NT2/D1 (cell line): ENCODE measurements around the gene CPSF3.

Experiments
- SUZ12 ChIP-seq: IDR thresholded peaks from 2 replicates; pipeline ENCODE4 v1.6.1; 2011; ENCODE audit not compliant: insufficient read length, insufficient read depth; ENCODE audit errors: extremely low read depth
- ZNF274 ChIP-seq: IDR thresholded peaks from 2 replicates; pipeline ENCODE4 v1.6.1; 2011; ENCODE audit warnings: mild to moderate bottlenecking, low read depth, low read length

DNA sequence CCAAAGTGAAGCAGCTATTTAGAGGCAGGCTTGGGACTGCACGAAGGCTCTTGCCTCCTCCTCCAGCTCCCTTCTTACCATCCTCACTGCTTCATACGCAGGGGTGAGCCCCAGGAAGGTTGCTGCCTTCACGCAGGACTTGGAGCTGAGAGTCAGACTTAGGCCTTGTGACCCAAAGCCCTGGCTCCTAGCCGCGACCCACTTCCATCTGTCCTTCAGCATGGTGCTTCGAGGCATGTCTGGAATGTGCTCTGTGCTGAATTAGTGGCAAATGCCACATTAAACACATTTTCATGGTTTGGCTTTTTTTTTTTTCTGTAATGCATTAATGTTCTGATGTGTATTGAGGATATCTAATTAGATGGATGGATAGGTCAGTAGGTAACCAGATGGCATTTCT lies 37.6 kb upstream of the CPSF3 start:
- TF ChIP-seq ZNF274 (no peak), SUZ12 (no peak)
